Mesangial cell (primary cell): ENCODE results near the gene SH3BGR. TPM values are rescaled to one million over a fixed set of nuclear protein-coding genes. Genes with fewer than 3 reads are reported as not detected.

Experiments
- total RNA-seq: library from RNA; depleted of rRNA; stranded (reverse); fragments of >200 nt; gene quantifications from 2 replicates; pipeline ENCODE4 v1.2.3, GENCODE V29; 2015

Gene SH3BGR
- 0.65 and 2.7 TPM in 2 replicates for total RNA-seq

GRCh38 chr21:39451332-39452206 is at the start of gene SH3BGR:
SH3BGR (plus strand) TSS chr21:39451970; CDS start chr21:39452097, 127 bp downstream.

GRCh38 chr21:39445321-39446269 is 6.2 kb upstream of the SH3BGR start, which contains the start of gene LCA5L:
LCA5L (minus strand) TSS chr21:39445778; CDS start chr21:39428493, 17,285 bp downstream.

Other genes with a start within 250 kb of the SH3BGR start
- 11.7 and 22.3 TPM in 2 replicates for gene BRWD1, start 138.3 kb upstream of the SH3BGR start, total RNA-seq
- gene HMGN1, start 102.9 kb upstream of the SH3BGR start, total RNA-seq, result 115 and 205 TPM in 2 replicates
- 0.16 and 3.8 TPM in 2 replicates for gene LCA5L, start 6.2 kb upstream of the SH3BGR start, total RNA-seq
- 7.5 and 24.1 TPM in 2 replicates for gene B3GALT5, start 161.0 kb downstream of the SH3BGR start, total RNA-seq